ENCODE results near the gene DNAL1.

DNAL1 gene

DNA sequence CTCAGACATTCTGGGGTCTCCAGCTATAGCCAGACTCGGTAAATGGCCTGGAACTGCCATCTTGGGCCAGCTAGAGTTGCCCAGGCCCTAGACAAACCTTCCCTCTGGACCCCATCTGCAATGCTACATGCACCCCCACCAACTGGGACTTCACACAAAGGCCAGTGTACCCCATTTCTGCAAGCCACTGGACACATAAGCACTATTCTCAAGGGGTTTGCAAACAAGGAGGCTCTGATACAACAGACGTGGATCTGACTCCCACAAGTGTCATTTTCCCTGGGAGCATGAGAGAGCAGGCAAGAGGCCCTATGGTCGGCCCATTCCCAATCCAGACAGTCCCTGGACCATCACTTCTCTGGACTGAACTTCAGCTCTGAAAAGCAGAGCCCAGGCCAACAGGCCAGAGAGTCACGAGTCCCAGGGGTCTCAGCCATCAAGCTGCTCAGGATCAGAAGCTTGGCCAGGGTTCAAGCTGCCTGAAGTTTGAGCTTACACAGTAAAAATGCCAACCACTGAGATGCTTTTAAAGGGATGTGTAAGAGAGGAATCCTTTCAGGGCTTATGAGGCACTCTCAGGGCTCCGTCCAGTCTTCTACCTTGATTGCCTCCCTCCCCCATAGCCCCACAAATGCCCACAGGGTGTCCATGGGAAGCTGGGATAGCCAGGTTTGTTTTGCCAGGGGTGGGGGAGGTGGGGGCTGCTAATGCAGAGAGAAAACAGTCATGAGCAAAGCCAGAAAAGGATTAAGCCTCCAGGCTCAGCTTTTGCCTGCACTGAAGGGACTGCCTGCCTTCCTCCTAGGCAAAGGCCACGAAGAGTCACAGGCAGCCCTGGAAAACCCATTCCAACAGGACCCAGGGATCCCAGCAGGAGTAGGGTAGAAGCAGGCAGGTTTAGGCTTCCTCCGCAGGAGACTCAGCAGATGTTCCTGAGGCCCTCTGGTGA is 101.1 kb downstream of the DNAL1 start:
- DNase-seq, result no peak

DNA sequence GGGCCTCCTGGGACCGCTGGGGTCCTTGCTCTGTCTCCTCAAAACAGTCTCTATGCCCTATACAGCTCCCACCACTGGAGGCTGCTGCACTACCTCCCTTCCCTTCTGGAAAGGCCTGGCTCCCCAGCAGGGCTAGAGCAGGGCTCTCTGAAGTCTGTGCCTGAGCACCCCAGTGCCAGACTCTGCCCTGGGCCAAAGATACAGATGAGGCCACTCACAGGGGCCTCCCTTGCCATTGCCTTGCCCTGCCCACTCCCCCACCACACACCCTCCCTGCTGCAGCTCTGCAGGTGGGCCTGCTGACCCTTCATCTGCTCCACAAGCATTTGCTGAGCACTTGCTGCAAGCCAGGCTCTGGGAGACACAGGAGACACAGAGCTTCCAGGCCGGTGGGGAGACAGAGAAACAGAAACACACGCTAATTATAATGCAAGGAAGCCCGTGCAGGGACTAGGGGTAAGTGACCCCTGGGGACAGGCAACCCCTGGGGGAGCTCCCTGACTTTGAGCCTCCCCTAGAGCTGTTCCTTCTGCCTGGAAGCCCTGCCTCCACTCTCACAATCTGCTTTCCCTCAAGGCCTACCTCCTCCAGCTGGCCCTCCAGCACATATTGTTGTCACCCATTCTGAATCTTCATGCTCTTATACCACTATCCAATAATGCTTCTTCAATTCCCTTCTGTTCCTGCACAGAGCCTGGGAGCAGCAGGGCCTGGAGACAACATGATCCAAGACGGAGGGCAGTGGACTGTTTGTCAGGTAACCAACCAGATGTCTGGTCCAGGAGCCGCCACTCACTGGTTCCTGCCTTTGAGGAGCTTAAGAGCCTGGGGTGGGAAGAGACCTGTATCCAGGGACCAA is 102.0 kb downstream of the DNAL1 start:
- DNase-seq, result no peak

DNA sequence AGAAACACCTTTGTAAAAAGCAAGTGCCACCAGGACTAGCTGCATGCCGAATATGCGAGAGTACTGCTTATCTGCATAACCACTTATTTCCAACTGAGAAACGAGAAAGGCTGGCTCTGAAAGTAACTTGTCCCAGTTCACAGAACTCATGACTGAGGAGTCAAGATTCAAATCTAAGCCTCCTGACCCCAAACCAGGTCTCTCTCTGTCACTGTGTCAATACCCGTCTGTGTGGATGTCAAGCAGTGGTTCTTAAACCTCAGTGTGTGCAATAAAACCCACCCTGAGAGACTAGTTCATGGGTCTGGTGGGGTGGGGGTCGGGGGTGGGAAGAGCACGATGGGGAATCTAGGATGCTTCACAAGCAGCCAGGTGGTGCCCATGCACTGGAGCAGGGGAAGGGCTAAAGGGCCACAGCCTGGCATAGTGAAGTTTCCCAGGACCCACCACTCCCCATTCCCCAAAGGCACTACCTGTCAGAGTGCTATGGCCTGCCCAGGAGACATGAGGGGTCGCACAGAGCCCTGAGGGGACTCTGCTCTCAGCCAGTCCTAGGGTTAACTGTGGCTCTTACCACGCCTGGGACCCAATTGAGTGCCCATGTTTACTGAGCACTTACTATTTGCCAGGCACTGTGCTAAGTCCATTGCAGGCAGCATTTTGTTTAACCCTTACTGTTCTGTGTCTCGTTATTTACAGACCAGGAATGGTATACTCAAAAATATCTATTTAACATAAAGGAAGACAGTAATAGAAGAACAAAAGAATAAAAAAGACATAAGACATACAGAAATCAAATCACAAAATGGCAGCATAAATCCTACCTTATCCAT is 102.8 kb downstream of the DNAL1 start:
- no peak for DNase-seq

DNA sequence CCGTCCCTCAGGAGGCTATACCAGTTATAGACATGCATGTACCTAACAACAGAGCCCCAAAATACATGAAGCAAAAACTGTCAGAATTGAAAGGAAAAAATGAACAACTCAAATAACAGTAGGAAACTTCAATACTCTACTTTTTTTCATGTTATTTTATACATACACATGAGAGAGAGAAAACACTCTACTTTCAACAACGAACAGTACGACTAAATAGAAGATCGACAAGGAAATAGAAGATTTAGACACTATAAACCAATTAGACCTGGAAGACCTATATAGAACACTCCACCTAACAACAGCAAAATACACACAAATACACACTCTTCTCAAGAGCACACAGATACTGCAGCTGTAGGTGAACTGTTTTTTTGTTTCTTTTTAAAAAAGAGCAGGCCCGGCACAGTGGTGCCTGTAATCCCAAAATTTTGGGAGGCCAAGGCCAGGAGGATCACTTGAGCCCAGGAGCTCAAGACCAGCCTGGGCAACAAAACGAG is 104.1 kb downstream of the DNAL1 start:
- DNase-seq, result no peak

DNA sequence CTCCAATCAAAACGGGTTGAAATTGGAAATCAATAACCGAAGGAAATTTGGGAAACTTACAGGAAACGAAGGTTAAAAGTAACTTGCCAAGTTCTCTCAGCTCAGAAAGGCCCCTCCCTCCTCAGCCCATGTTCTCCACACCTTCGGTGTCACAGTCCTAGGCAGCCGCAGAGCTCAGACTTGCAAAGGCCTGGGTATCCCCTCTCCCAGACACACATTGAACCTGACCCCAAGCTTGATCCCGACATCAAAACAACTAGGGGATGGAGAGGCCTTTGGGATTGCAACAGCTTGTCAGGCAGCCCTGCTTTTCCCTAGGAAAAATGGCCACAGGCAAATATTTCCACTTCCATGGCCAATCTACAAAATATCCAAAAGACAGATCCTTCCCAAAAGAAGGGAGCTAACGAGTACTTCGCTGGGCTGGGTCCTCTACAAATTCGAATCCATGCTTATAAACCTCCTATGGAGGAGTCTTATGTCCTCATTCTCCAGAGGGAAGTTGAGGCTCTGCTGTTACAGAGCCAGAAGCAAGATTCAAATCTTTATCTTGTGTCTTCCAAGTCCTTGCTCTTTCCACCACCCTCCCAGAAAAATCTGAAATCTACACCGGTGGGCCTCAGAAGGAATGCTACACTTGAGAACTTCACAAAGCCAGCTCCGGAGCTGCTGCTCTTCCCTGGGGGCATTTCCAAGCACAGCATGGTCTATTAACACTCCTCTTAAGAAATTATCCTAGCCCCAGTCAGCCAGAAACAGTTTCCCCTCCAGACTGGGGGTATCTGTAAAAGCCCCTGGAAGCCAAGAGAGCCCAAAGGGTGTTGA is 105.1 kb downstream of the DNAL1 start:
- no peak for DNase-seq

DNA sequence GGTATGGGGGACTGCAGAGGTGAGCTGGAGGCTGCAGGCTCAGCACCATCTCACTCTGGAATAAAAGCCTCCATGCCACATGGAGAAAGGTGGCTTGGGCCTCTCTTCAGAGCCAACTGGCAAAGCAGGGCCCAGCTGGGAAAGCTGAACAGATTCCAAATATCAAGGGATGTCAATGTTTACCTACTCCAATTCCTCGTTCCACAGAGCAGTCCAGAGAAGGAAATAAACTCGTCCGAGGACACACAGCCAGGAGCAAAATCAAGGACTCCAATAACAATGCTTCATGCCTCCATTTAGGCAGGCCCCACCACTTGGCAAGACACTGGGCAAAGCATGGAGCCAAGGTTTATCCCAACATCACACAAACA is 105.7 kb downstream of the DNAL1 start:
- DNase-seq, result no peak

DNA sequence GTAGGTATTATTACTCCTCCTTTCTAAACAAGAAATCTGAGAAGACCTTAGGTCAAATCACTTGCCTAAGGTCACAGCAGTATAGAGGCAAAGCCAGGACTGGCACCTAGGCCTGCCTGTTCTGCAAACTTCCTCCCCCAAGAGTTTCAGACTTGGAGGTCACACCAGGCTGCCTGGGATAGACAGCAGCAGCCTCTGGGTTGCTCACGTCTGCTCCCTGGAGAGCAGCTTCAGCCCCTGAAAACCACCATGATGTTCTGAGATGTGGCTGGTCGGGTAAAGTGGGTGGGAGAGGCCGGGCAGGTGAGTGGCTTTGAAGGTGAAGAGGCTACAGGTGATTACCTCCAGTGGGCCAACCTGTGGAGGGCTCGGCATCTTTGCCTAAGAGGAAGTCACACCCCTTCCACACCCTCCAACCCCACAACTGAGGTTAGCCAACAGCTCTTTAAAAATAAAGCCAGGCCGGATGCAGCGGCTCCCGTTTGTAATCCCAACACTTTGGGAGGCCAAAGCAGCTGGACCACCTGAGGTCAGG is 106.4 kb downstream of the DNAL1 start:
- no peak for DNase-seq

DNA sequence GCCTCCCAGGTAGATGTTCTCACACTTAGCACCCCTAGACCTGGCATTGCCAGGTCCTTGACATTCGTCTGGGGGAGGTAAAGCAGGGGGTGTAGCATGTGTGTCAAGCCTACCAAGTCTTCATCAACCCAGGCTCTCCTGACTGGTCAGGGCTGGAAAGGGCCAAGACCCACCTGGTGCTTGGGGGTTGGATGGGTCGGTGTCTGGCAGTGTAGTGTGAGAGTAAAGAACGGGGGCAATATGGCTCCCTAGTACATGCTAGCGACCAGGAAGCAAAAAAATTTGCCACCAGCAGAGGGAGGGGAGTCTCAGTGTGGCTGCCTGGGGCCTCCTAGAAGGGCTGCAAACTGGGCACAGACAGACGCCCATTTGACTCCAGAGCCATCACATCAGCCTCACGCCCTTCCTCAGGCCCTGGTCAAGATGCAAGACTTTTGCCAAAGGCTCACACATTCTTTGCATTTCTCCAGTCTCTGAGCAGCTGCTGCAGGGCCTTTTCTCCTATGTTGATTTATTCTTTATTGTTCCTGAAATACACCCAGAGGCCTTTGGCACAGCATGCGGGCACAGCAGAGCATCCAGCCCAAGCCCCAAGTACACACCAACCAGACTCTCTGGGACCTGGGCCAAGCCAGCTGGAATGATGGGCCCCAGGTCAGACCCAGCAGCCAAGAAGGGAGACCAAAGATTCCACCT is 107.7 kb downstream of the DNAL1 start:
- peak; percentile 58 to 64 for DNase-seq

Measured in CD4-positive, alpha-beta T cell treated with Interleukin-1 beta for 1 hour (primary cell).